OCI-LY3 (cell line): ENCODE results near the gene NXN.

Experiments used
- EZH2phosphoT487 ChIP-seq: fragments of 200-600 bp; shearing (Covaris generic); IDR thresholded peaks from 2 replicates; pipeline ENCODE4 v1.6.1; 2018; ENCODE audit warnings: antibody characterized with exemption, mixed run types, low read depth
- TF ChIP-seq, protein P1 (sequence below): fragments of 200-600, 300-600 bp; sonication (generic); IDR thresholded peaks from 2 replicates; pipeline ENCODE4 v1.5.1; 2014; ENCODE audit warnings: antibody characterized with exemption, low read length, low read depth

DNA sequence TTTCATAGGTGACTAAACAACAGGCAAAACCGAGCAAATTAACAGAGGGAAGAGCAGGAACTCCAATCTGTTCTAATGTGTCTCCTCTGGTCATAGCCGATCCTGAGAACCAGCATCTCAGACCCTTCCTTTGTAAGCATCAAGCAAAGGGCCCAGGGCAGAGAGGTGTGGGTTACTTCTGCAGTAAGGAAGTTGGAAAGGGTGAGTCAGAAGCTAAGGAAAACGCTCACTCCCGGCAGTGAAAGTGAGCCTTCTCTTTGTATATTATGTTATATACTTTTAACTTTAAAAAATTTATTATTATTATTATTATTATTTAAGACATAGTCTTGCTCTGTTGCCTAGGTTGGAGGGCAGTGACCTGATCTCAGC, 119.8 kb downstream of the NXN start:
- TF ChIP-seq, protein P1, sequence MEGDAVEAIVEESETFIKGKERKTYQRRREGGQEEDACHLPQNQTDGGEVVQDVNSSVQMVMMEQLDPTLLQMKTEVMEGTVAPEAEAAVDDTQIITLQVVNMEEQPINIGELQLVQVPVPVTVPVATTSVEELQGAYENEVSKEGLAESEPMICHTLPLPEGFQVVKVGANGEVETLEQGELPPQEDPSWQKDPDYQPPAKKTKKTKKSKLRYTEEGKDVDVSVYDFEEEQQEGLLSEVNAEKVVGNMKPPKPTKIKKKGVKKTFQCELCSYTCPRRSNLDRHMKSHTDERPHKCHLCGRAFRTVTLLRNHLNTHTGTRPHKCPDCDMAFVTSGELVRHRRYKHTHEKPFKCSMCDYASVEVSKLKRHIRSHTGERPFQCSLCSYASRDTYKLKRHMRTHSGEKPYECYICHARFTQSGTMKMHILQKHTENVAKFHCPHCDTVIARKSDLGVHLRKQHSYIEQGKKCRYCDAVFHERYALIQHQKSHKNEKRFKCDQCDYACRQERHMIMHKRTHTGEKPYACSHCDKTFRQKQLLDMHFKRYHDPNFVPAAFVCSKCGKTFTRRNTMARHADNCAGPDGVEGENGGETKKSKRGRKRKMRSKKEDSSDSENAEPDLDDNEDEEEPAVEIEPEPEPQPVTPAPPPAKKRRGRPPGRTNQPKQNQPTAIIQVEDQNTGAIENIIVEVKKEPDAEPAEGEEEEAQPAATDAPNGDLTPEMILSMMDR = no peak
- no peak for TF ChIP-seq EZH2phosphoT487
